NCI-H2196 (cell line): ENCODE measurements around the gene GPR132.

Experiments used
- DNase-seq: peaks from one replicate; lab custom pipeline; 2025; ENCODE audit not compliant: unreplicated experiment; lab: John Stamatoyannopoulos, UW

Gene GPR132

DNA sequence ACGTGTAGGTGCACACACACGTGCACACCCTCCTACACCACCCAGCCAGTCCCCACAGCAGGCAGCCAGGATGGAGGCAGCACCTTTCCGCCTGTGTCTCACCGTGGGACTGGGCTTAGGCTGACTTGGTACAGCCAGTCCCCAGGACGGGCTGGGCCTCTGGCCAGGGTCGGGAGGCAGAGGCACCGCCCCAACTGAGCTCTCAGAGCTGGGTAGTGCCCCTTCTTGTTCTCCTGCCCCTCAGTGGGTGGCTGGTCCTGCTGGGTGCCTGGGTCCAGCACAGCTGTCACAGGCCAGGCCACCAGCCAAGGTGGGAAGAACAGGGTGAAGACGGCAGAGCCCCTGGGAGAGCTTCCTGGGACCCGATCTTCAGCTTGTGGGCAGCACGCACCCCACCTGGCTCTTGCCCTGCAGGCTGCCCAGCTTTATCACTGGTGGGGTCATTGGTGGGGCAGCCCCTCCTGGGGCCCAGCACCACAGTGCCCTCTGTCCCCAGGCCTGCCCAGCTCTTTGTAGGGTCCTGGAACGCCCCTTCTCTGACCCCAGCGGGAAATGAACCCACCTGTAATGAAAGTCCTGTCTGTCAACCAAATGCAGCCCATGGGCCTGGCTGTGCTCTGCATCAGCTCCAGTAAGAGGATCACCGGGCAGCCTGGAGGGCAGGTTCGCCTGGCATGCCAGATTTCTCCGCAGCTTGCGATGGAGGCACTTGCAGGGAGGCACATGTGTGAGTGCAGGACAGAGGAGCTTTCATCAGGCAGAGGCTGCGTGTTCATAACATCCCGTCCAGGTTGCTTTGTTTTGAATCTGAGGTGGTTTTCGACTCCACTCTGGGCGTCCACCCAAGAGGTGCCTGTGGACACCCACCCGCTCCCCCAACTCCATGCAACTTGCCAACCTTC, 59.0 kb downstream of the GPR132 start:
- DNase-seq = no peak

DNA sequence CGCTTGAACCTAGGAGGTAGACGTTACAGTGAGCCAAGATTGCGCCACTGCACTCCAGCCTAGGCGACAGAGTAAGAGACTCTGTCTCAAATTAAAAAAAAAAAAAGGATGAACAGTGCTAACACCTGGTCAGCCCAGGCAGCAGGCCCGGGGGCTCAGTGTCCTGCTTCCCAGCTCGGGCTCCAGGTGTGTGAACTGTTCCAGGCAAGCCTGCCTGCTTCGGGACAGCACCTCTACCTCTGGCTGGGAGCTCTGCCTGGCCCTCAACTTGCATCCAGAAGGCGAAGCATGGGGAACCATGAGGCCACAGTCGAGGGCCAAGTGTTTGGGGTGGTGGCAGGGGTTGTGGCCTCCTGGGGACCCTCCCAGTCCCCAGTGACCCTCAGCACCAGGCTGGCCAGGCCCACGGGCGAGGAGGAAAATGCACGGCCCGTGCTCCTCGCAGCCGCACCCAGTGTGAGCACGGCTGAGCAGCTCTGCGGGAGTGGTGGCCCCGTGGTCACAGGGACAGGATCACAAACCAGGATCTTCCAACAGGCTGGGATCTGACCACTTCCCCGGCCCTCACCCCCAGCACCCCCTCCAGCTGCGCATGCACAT, 59.8 kb downstream of the GPR132 start:
- no peak for DNase-seq
